ENCODE measurements around the gene CCDC50. TPM values are rescaled to one million over a fixed set of nuclear protein-coding genes. Genes with fewer than 3 reads are reported as not detected.

CCDC50 gene
- total RNA-seq, 1 donor from 2014 or later, result 134 TPM

DNA sequence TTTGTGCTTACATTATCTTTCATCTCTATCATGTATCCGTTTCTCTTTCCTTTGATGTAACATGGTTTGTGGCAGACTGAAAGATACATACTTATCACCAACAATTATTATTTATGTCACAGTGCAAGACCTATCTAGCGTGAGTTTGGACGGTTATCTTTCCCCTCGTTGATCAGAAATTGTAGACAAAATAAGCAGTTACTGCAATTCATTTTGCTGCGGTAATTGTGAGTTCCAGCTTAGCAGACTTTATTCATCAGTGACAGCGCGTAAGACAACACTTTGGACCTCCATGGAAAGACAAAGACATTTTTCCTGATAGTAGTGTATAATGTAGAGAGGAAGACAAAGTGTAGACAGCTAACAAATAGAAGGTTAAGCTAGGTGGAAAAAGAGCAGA is 52.1 kb downstream of the CCDC50 start:
- no peak for DNase-seq (ENCODE audit: low read depth)
- TF ChIP-seq, protein P1, sequence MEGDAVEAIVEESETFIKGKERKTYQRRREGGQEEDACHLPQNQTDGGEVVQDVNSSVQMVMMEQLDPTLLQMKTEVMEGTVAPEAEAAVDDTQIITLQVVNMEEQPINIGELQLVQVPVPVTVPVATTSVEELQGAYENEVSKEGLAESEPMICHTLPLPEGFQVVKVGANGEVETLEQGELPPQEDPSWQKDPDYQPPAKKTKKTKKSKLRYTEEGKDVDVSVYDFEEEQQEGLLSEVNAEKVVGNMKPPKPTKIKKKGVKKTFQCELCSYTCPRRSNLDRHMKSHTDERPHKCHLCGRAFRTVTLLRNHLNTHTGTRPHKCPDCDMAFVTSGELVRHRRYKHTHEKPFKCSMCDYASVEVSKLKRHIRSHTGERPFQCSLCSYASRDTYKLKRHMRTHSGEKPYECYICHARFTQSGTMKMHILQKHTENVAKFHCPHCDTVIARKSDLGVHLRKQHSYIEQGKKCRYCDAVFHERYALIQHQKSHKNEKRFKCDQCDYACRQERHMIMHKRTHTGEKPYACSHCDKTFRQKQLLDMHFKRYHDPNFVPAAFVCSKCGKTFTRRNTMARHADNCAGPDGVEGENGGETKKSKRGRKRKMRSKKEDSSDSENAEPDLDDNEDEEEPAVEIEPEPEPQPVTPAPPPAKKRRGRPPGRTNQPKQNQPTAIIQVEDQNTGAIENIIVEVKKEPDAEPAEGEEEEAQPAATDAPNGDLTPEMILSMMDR (conservative IDR thresholded peaks at IDR 0.05; ENCODE audit: low read depth, low read length), result no peak
- H3K4me3 ChIP-seq (ENCODE audit: low read depth, low read length), result no peak overlapping the region

DNA sequence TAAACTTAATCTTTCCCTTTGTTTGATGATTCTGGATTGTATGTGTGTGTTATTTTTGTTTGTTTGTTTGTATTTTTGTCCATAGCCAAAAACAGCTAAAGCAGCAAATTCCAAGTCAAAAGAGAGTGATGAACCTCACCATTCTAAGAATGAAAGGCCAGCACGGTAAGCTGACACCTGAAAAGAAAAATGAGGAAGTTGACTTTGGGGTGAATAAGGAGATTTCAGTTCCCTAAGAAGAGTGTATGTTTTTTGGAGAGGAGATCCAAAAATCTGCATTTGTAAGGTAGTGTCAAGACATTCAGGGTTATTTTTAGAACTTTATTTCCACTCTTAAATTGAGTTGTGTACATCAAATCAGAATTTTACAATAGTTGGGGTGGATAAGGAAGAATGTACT is 53.5 kb downstream of the CCDC50 start:
- TF ChIP-seq, protein P1 (conservative IDR thresholded peaks at IDR 0.05; ENCODE audit: low read depth, low read length), result no peak
- H3K4me3 ChIP-seq (ENCODE audit: low read depth, low read length), result no peak overlapping the region
- no peak for DNase-seq (ENCODE audit: low read depth)

DNA sequence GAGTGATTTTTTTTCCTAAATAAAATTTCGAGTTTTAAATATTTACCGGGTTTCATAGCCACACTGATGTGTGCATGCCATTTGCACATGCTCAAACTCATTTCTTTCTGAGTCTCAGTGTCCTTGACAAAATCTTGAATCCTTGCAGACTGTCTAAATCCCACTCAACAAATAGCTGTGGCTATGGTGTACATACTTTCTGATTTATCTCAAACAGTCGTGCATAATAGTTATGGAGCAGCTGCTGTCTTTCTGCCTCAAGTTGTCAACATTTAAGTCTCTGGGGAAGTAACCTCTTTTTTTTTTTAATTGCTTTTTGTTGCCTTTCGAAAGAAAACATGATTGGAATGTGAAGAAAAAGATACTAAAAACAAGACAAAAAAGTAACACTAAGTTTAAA is 53.9 kb downstream of the CCDC50 start:
- H3K4me3 ChIP-seq (ENCODE audit: low read depth, low read length), result no peak overlapping the region
- DNase-seq (ENCODE audit: low read depth), result no peak
- TF ChIP-seq, protein P1 (conservative IDR thresholded peaks at IDR 0.05; ENCODE audit: low read depth, low read length), result no peak

DNA sequence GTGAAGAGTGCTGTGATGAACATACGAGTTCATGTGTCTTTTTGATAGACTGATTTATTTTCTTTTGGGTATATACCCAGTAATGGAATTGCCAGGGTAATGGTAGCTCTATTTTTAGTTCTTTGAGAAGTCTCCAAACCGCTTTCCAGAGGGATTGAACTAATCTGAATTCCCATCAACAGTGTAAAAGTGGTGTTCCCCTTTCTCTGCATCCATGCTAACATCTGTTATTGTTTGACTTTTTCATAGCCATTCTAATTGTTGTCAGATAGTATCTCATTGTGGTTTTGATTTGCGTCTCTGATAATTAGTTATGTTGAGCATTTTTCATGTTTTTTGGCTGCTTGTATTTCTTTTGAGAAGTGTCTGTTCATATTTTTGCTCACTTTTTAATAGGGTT is 55.9 kb downstream of the CCDC50 start:
- TF ChIP-seq, protein P1 (conservative IDR thresholded peaks at IDR 0.05; ENCODE audit: low read depth, low read length), result no peak
- H3K4me3 ChIP-seq (ENCODE audit: low read depth, low read length), result no peak overlapping the region
- DNase-seq (ENCODE audit: low read depth), result no peak

DNA sequence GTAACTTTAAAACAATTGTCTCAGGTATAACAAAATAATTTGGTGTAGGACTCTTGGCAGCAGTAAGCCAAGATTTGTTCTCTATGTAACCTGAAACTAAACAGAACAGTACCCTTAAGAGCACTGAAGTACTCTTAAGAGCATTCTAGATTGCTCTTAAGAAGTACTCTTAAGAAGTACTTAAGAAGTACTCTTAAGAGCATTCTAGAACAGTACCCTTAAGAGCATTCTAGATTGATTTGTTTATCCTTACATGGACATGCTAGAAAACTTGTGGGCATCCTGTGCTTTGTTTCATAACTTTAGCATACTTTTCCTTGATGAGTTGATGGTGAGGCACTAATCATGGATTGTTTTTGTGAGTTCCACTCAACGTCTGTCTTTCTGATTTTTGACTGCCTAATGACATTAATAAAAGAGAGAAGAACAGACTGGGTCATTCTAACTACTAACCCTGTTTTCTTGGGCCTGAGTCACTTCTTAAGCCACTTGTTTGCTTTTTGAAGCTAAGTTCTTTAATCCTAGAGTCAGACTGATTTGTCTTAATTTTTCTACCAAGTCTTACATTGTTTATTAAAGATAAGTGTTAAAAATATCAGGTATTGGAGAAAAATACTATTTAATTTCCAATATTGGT is 58.4 kb downstream of the CCDC50 start:
- no peak for DNase-seq (ENCODE audit: low read depth)
- TF ChIP-seq, protein P1 (conservative IDR thresholded peaks at IDR 0.05; ENCODE audit: low read depth, low read length), result no peak
- no peak overlapping the region for H3K4me3 ChIP-seq (ENCODE audit: low read depth, low read length)

DNA sequence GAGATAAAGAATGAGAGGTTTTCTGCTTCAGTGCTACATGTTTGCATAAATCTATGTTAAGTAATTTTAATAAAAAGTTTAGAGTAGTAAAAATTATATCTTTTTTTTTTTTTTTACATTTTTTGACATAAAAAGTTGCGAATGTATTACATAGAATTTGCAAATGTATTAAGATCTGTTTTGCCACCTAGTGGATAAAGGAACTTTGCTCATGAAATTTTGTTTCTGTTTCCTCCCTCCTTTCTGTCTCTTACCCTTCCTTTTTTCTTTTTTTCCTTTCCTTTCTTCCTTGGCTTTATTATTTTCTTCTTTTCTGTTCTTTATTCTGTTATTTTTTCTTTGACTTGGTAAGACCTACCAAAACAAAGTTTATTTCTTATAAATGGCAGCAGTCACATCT is 59.6 kb downstream of the CCDC50 start:
- H3K4me3 ChIP-seq (ENCODE audit: low read depth, low read length), result no peak overlapping the region
- TF ChIP-seq, protein P1 (conservative IDR thresholded peaks at IDR 0.05; ENCODE audit: low read depth, low read length), result peak; percentile 28
- DNase-seq (ENCODE audit: low read depth), result no peak

DNA sequence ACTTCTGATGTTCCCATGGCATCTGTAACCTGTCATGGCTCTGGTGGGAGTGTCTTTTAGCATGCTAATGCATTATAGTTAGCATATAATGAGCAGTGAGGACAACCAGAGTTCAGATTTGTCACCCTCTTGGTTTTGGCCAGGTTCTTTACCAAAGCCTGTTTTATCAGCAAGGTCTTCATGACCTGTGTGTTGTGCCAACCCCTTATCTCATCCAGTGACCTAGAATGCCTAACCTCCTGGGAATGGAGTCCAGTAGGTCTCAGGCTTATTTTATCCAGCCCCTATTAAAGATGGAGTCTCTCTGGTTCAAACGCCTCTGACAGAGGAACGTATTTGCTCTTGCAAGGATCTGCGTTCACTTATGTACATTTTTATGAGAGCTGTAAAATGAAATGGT is 61.4 kb downstream of the CCDC50 start:
- H3K4me3 ChIP-seq (ENCODE audit: low read depth, low read length), result no peak overlapping the region
- no peak for DNase-seq (ENCODE audit: low read depth)
- TF ChIP-seq, protein P1 (conservative IDR thresholded peaks at IDR 0.05; ENCODE audit: low read depth, low read length), result no peak

All from epithelial cell of proximal tubule (primary cell).